Measurements from ENCODE around the gene GUCY2F. TPM values are rescaled to one million over a fixed set of nuclear protein-coding genes. Genes with fewer than 3 reads are reported as not detected.

GUCY2F gene
- total RNA-seq, 1 donor from 2014 or later = not detected

GRCh38 chrX:109448282-109448938 lies 33.5 kb downstream of the GUCY2F start:
- H3K36me3 Mint-ChIP-seq (ENCODE audit: unreplicated experiment) = no peaks in the 10 kb centered on the region
- DNase-seq = no peak
- H3K27me3 Mint-ChIP-seq (ENCODE audit: unreplicated experiment) = no peaks in the 10 kb centered on the region
- H3K4me3 Mint-ChIP-seq (ENCODE audit: unreplicated experiment) = no peak overlapping the region
- no peaks in the 10 kb centered on the region for H3K4me1 Mint-ChIP-seq (ENCODE audit: low read depth, unreplicated experiment)
- no peaks in the 10 kb centered on the region for H3K9me3 Mint-ChIP-seq (ENCODE audit: unreplicated experiment)
- TF ChIP-seq CTCF (IDR thresholded peaks at IDR 0.05; ENCODE audit: partially characterized antibody, unreplicated experiment) = no peak
- H3K27ac Mint-ChIP-seq (ENCODE audit: unreplicated experiment) = no peak overlapping the region

GRCh38 chrX:109441266-109441665 lies 40.6 kb downstream of the GUCY2F start:
- Mint-ChIP-seq H3K4me1 (ENCODE audit: low read depth, unreplicated experiment) (no peaks in the 10 kb centered on the region), H3K27me3 (ENCODE audit: unreplicated experiment) (peaks cover 2% of the 10 kb centered on the region), H3K27ac (ENCODE audit: unreplicated experiment) (no peak overlapping the region), H3K9me3 (ENCODE audit: unreplicated experiment) (no peaks in the 10 kb centered on the region), H3K4me3 (ENCODE audit: unreplicated experiment) (no peak overlapping the region), H3K36me3 (ENCODE audit: unreplicated experiment) (no peaks in the 10 kb centered on the region)
- no peak for DNase-seq
- no peak for TF ChIP-seq CTCF (IDR thresholded peaks at IDR 0.05; ENCODE audit: partially characterized antibody, unreplicated experiment)

- Mint-ChIP-seq H3K9me3 (ENCODE audit: unreplicated experiment) (no peaks in the 10 kb centered on the region), H3K27me3 (ENCODE audit: unreplicated experiment) (peaks cover 2% of the 10 kb centered on the region), H3K36me3 (ENCODE audit: unreplicated experiment) (no peaks in the 10 kb centered on the region), H3K4me1 (ENCODE audit: low read depth, unreplicated experiment) (no peaks in the 10 kb centered on the region), H3K27ac (ENCODE audit: unreplicated experiment) (no peak overlapping the region), H3K4me3 (ENCODE audit: unreplicated experiment) (no peak overlapping the region)
- DNase-seq = no peak
- TF ChIP-seq CTCF (IDR thresholded peaks at IDR 0.05; ENCODE audit: partially characterized antibody, unreplicated experiment) = no peak
These were observed 41.4 kb downstream of the GUCY2F start for GRCh38 chrX:109440475-109440874.

- no peak for DNase-seq
- peaks cover 5% of the 10 kb centered on the region for H3K9me3 Mint-ChIP-seq (ENCODE audit: unreplicated experiment)
- H3K27ac Mint-ChIP-seq (ENCODE audit: unreplicated experiment) = no peak overlapping the region
- no peaks in the 10 kb centered on the region for H3K36me3 Mint-ChIP-seq (ENCODE audit: unreplicated experiment)
- no peaks in the 10 kb centered on the region for H3K27me3 Mint-ChIP-seq (ENCODE audit: unreplicated experiment)
- no peak for TF ChIP-seq CTCF (IDR thresholded peaks at IDR 0.05; ENCODE audit: partially characterized antibody, unreplicated experiment)
- no peak overlapping the region for H3K4me3 Mint-ChIP-seq (ENCODE audit: unreplicated experiment)
- no peaks in the 10 kb centered on the region for H3K4me1 Mint-ChIP-seq (ENCODE audit: low read depth, unreplicated experiment)
These were observed 72.7 kb downstream of the GUCY2F start for GRCh38 chrX:109409181-109409580.

- no peak for DNase-seq
- no peak overlapping the region for H3K27ac Mint-ChIP-seq (ENCODE audit: unreplicated experiment)
- no peaks in the 10 kb centered on the region for H3K36me3 Mint-ChIP-seq (ENCODE audit: unreplicated experiment)
- no peaks in the 10 kb centered on the region for H3K4me1 Mint-ChIP-seq (ENCODE audit: low read depth, unreplicated experiment)
- no peaks in the 10 kb centered on the region for H3K27me3 Mint-ChIP-seq (ENCODE audit: unreplicated experiment)
- TF ChIP-seq CTCF (IDR thresholded peaks at IDR 0.05; ENCODE audit: partially characterized antibody, unreplicated experiment) = no peak
- no peak overlapping the region for H3K4me3 Mint-ChIP-seq (ENCODE audit: unreplicated experiment)
- H3K9me3 Mint-ChIP-seq (ENCODE audit: unreplicated experiment) = peaks cover 3% of the 10 kb centered on the region
These were observed 78.0 kb downstream of the GUCY2F start for GRCh38 chrX:109403922-109404321.
